ENCODE data around the gene ABCG4. TPM values are rescaled to one million over a fixed set of nuclear protein-coding genes. Genes with fewer than 3 reads are reported as not detected.

ABCG4 gene
- total and polyA plus RNA-seq, 2 experiments from 2014 or later: 0.58 to 1.0 TPM

- DNase-seq (ENCODE audit: low spot score) (no peak), ATAC-seq (no peak)
- Histone ChIP-seq H4K20me1 (replicated peaks; ENCODE audit: insufficient read depth) (no peaks in the 10 kb centered on the region), H3F3A (replicated peaks; ENCODE audit: low read depth) (no peaks in the 10 kb centered on the region), H3K4me1 (ENCODE audit: insufficient read depth) (0 out of 2 replicates have a peak, but pooled peaks cover 3% of the 10 kb centered on the region), H3K9me2 (ENCODE audit: insufficient read depth) (no peaks in the 10 kb centered on the region), H2AFZ (no peak overlapping the region), H3K27ac (ENCODE audit: low read depth) (no peak overlapping the region), H3K27me3 (ENCODE audit: insufficient read depth) (no peaks in the 10 kb centered on the region), H3K36me3 (ENCODE audit: insufficient read depth) (no peaks in the 10 kb centered on the region), H3K4me3 (no peak overlapping the region), H3K79me2 (replicated peaks; ENCODE audit: insufficient read depth) (no peaks in the 10 kb centered on the region), H3K4me2 (no peak overlapping the region)
- H3K4me3 Mint-ChIP-seq: no peak overlapping the region
- peaks cover 19% of the 10 kb centered on the region for H3K4me1 Mint-ChIP-seq
- TF ChIP-seq, protein P1, sequence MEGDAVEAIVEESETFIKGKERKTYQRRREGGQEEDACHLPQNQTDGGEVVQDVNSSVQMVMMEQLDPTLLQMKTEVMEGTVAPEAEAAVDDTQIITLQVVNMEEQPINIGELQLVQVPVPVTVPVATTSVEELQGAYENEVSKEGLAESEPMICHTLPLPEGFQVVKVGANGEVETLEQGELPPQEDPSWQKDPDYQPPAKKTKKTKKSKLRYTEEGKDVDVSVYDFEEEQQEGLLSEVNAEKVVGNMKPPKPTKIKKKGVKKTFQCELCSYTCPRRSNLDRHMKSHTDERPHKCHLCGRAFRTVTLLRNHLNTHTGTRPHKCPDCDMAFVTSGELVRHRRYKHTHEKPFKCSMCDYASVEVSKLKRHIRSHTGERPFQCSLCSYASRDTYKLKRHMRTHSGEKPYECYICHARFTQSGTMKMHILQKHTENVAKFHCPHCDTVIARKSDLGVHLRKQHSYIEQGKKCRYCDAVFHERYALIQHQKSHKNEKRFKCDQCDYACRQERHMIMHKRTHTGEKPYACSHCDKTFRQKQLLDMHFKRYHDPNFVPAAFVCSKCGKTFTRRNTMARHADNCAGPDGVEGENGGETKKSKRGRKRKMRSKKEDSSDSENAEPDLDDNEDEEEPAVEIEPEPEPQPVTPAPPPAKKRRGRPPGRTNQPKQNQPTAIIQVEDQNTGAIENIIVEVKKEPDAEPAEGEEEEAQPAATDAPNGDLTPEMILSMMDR (conservative IDR thresholded peaks at IDR 0.05; ENCODE audit: low read depth in 2 of 2): no peak
- TF ChIP-seq ZNF114 (CRISPR knock-in tag; IDR thresholded peaks at IDR 0.05): no peak
- TF ChIP-seq ZNF331 (CRISPR knock-in tag; IDR thresholded peaks at IDR 0.05; ENCODE audit: low read depth): no peak
- TF ChIP-seq STAT1 (IDR thresholded peaks at IDR 0.05; ENCODE audit: unreplicated experiment): no peak
- no peak for TF ChIP-seq EZH2 (IDR thresholded peaks at IDR 0.05; ENCODE audit: low read depth, unreplicated experiment)
- TF ChIP-seq ZNF462 (CRISPR knock-in tag; IDR thresholded peaks at IDR 0.05): no peak
- TF ChIP-seq, protein P2, sequence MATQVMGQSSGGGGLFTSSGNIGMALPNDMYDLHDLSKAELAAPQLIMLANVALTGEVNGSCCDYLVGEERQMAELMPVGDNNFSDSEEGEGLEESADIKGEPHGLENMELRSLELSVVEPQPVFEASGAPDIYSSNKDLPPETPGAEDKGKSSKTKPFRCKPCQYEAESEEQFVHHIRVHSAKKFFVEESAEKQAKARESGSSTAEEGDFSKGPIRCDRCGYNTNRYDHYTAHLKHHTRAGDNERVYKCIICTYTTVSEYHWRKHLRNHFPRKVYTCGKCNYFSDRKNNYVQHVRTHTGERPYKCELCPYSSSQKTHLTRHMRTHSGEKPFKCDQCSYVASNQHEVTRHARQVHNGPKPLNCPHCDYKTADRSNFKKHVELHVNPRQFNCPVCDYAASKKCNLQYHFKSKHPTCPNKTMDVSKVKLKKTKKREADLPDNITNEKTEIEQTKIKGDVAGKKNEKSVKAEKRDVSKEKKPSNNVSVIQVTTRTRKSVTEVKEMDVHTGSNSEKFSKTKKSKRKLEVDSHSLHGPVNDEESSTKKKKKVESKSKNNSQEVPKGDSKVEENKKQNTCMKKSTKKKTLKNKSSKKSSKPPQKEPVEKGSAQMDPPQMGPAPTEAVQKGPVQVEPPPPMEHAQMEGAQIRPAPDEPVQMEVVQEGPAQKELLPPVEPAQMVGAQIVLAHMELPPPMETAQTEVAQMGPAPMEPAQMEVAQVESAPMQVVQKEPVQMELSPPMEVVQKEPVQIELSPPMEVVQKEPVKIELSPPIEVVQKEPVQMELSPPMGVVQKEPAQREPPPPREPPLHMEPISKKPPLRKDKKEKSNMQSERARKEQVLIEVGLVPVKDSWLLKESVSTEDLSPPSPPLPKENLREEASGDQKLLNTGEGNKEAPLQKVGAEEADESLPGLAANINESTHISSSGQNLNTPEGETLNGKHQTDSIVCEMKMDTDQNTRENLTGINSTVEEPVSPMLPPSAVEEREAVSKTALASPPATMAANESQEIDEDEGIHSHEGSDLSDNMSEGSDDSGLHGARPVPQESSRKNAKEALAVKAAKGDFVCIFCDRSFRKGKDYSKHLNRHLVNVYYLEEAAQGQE (IDR thresholded peaks at IDR 0.05; ENCODE audit: unreplicated experiment): no peak
- TF ChIP-seq, protein P3, sequence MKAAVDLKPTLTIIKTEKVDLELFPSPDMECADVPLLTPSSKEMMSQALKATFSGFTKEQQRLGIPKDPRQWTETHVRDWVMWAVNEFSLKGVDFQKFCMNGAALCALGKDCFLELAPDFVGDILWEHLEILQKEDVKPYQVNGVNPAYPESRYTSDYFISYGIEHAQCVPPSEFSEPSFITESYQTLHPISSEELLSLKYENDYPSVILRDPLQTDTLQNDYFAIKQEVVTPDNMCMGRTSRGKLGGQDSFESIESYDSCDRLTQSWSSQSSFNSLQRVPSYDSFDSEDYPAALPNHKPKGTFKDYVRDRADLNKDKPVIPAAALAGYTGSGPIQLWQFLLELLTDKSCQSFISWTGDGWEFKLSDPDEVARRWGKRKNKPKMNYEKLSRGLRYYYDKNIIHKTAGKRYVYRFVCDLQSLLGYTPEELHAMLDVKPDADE (IDR thresholded peaks at IDR 0.05): no peak
- no peak for TF ChIP-seq EZH2phosphoT487 (IDR thresholded peaks at IDR 0.05; ENCODE audit: unreplicated experiment)
- TF ChIP-seq POLR2AphosphoS5 (IDR thresholded peaks at IDR 0.05; ENCODE audit: low read depth): no peak
- TF ChIP-seq CREB1 (CRISPR knock-in tag; IDR thresholded peaks at IDR 0.05; ENCODE audit: low read depth): no peak
- no peak for TF ChIP-seq JUNB (IDR thresholded peaks at IDR 0.05; ENCODE audit: unreplicated experiment)
- no peak for TF ChIP-seq NANOG (IDR thresholded peaks at IDR 0.05; ENCODE audit: borderline replicate concordance)
- H3K9me3 Mint-ChIP-seq: no peaks in the 10 kb centered on the region
- no peaks in the 10 kb centered on the region for H3K36me3 Mint-ChIP-seq (ENCODE audit: low read depth)
- peaks cover 7% of the 10 kb centered on the region for H3K27me3 Mint-ChIP-seq (ENCODE audit: insufficient read depth, low read depth, poor library complexity)
- H3K27ac Mint-ChIP-seq: no peak overlapping the region
Observed at GRCh38 chr11:119193626-119194025, 44.8 kb downstream of the ABCG4 start.

Data from GM23338 (cell line).